CD4-positive, alpha-beta memory T cell (primary cell): ENCODE results near the gene OAS1. TPM values are rescaled to one million over a fixed set of nuclear protein-coding genes. Genes with fewer than 3 reads are reported as not detected.
"Not testable (repeated sequence)": the region's sequence is repeated elsewhere in the genome, so short reads cannot be mapped to it uniquely, and the experiment has no call there.

Experiments used
- CTCF ChIA-PET: fragments of 350-600 bp; sonication (Branson Sonifier 250); formaldehyde crosslinking; loops from one replicate; lab custom pipeline; 2021; ENCODE audit warnings: inconsistent platforms; ENCODE audit not compliant: partially characterized antibody; lab: Charles Lee
- POLR2A ChIA-PET: fragments of 350-600 bp; sonication (Branson Sonifier 250); formaldehyde crosslinking; loops from one replicate; lab custom pipeline; 2021; ENCODE audit not compliant: partially characterized antibody; lab: Charles Lee
- DNase-seq, 5 donors: peaks; one replicate each; pipeline versions ENCODE4 v3.0.0 to v3.0.0-alpha.2; 2020 to 2022; ENCODE audit warnings: mixed read lengths in 1 of 5
- H3K27ac ChIP-seq: one replicate; pipeline ENCODE4 v1.7.0; 2013; ENCODE audit warnings: low read depth, low read length
- H3K27me3 ChIP-seq: 2 replicates; pipeline ENCODE4 v1.7.0; 2013; ENCODE audit warnings: mild to moderate bottlenecking, low read length, moderate library complexity; ENCODE audit not compliant: insufficient read depth
- H3K36me3 ChIP-seq: 2 replicates; pipeline ENCODE4 v1.7.0; 2013; ENCODE audit warnings: mild to moderate bottlenecking, low read length, moderate library complexity; ENCODE audit not compliant: insufficient read depth
- H3K4me1 ChIP-seq: 2 replicates; pipeline ENCODE4 v1.7.0; 2013; ENCODE audit warnings: mild to moderate bottlenecking, low read length, moderate library complexity; ENCODE audit not compliant: insufficient read depth
- H3K4me3 ChIP-seq, 2 donors: one replicate each; pipeline ENCODE4 v1.7.0; 2013; ENCODE audit warnings: low read length in 2 of 2, mild to moderate bottlenecking in 1 of 2
- H3K9me3 ChIP-seq, 2 donors: one replicate each; pipeline ENCODE4 v1.7.0; 2013; ENCODE audit warnings: low read length in 2 of 2, control low read depth in 1 of 2; ENCODE audit not compliant: control insufficient read depth in 1 of 2
- H3K27ac Mint-ChIP-seq, 7 donors: one replicate each; pipeline ENCODE4 v1.8.0; 2020 to 2021; ENCODE audit warnings: mixed read lengths in 7 of 7, mild to moderate bottlenecking in 6 of 7, inconsistent platforms in 3 of 7, moderate library complexity in 3 of 7
- H3K27me3 Mint-ChIP-seq, 2 donors: one replicate each; pipeline ENCODE4 v1.8.0; 2020 to 2021; ENCODE audit warnings: mixed read lengths in 2 of 2
- H3K36me3 Mint-ChIP-seq, 2 donors: one replicate each; pipeline ENCODE4 v1.8.0; 2020 to 2021; ENCODE audit warnings: mixed read lengths in 2 of 2, inconsistent platforms in 1 of 2, mild to moderate bottlenecking in 1 of 2
- H3K4me1 Mint-ChIP-seq, 4 donors: one replicate each; pipeline ENCODE4 v1.8.0; 2020 to 2021; ENCODE audit warnings: mixed read lengths in 4 of 4, mild to moderate bottlenecking in 1 of 4
- H3K4me3 Mint-ChIP-seq, 8 donors: one replicate each; pipeline ENCODE4 v1.8.0; 2020 to 2021; ENCODE audit warnings: mixed read lengths in 8 of 8, mild to moderate bottlenecking in 7 of 8, moderate library complexity in 6 of 8, inconsistent platforms in 3 of 8
- H3K9me3 Mint-ChIP-seq, 8 donors: one replicate each; pipeline ENCODE4 v1.8.0; 2020 to 2021; ENCODE audit warnings: mixed read lengths in 8 of 8, mild to moderate bottlenecking in 5 of 8, inconsistent platforms in 3 of 8, moderate library complexity in 1 of 8
- intact Hi-C: fragments of 100-400 bp; cut with micrococcal nuclease; formaldehyde crosslinking; loops from one replicate; pipeline ENCODE4 v1.15.1; 2023
- polyA plus RNA-seq, 2 donors: library from polyadenylated mRNA; unstranded; fragments of 300-500 nt; fragmentation: Illumina TruSeq; gene quantifications; one replicate each; pipeline ENCODE4 v1.2.3, GENCODE V29; 2021
- total RNA-seq, 2 experiments: library from RNA; stranded (reverse); gene quantifications; one replicate each; pipeline ENCODE4 v1.2.3, GENCODE V29; 2021

OAS1 gene
- total and polyA plus RNA-seq, 4 experiments from 2014 or later: 8.4 to 49.3 (median 20.6) TPM

- Mint-ChIP-seq H3K9me3 (peaks cover 0 to 12% (median 2%) of the 10 kb centered on the region in 8 donors), H3K27ac (peak overlapping the region in 1 of 7 donors; percentile 31), H3K27me3 (no peaks in the 10 kb centered on the region), H3K4me3 (no peak overlapping the region), H3K36me3 (peaks cover 60 to 62% of the 10 kb centered on the region in 2 donors), H3K4me1 (peaks cover 0 to 5% (median under 1%) of the 10 kb centered on the region in 4 donors)
- intact Hi-C loops: no loop called here
- no peak overlapping the region for H3K4me3 ChIP-seq
- peaks cover 48% of the 10 kb centered on the region for H3K36me3 ChIP-seq
- CTCF ChIA-PET: no interaction called here
- DNase-seq: no peak
- H3K4me1 ChIP-seq: no peaks in the 10 kb centered on the region
- no peak overlapping the region for H3K27ac ChIP-seq
- no peaks in the 10 kb centered on the region for H3K27me3 ChIP-seq
- H3K9me3 ChIP-seq: no peaks in the 10 kb centered on the region
- POLR2A ChIA-PET: no interaction called here
Observed at GRCh38 chr12:112947314-112947713, 40.6 kb downstream of the OAS1 start.

DNA sequence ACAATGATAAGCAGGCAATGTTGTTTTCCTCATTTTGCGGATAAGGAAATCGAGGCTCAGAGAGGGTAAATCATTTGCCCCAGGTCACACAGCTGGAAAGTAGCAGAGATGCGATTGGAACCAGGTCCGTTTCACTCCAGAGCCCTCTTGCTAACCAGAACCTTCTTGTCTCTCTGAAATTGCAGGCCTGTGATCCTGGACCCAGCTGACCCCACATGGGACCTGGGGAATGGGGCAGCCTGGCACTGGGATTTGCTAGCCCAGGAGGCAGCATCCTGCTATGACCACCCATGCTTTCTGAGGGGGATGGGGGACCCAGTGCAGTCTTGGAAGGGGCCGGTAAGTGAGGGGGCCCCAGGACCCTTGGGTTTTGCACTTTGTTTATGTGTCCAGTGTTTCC is 41.0 kb downstream of the OAS1 start:
- no peaks in the 10 kb centered on the region for H3K9me3 ChIP-seq
- POLR2A ChIA-PET: interaction anchor here (1.9 kb wide), 1 partner anchor 10 kb away, joined by 7 read pairs; the partner anchor contains the start of gene OAS3
- no peak for DNase-seq
- Mint-ChIP-seq H3K27ac (peak overlapping the region in 1 of 7 donors; percentile 31), H3K36me3 (peaks cover 64 to 67% of the 10 kb centered on the region in 2 donors), H3K4me1 (peaks cover 0 to 5% (median 0%) of the 10 kb centered on the region in 4 donors), H3K27me3 (no peaks in the 10 kb centered on the region), H3K4me3 (no peak overlapping the region), H3K9me3 (peaks cover 0 to 13% (median 2%) of the 10 kb centered on the region in 8 donors)
- H3K36me3 ChIP-seq: peaks cover 48% of the 10 kb centered on the region
- H3K4me3 ChIP-seq: no peak overlapping the region
- H3K27me3 ChIP-seq: no peaks in the 10 kb centered on the region
- intact Hi-C loops: no loop called here
- CTCF ChIA-PET: no interaction called here
- no peaks in the 10 kb centered on the region for H3K4me1 ChIP-seq
- H3K27ac ChIP-seq: no peak overlapping the region

GRCh38 chr12:112948806-112949205 is 42.0 kb downstream of the OAS1 start:
- Histone ChIP-seq H3K4me3 (no peak overlapping the region), H3K4me1 (no peaks in the 10 kb centered on the region), H3K27me3 (no peaks in the 10 kb centered on the region), H3K36me3 (peaks cover 48% of the 10 kb centered on the region), H3K27ac (no peak overlapping the region), H3K9me3 (no peaks in the 10 kb centered on the region)
- DNase-seq: no peak
- ChIA-PET CTCF (interaction anchor here (1.0 to 2.0 kb wide), 4 partner anchors 9 to 49 kb away, joined by 4 to 7 read pairs (median 5); no protein-coding TSS in a partner anchor), POLR2A (interaction anchor here (1.0 to 1.9 kb wide), 2 partner anchors 11 to 29 kb away, joined by 3 to 7 read pairs; partner anchors contain the start of genes OAS2 and OAS3)
- Mint-ChIP-seq H3K4me3 (no peak overlapping the region), H3K4me1 (peaks cover 0 to 7% (median 0%) of the 10 kb centered on the region in 4 donors), H3K27ac (peak overlapping the region in 1 of 7 donors; percentile 77), H3K9me3 (peaks cover 0 to 13% (median 4%) of the 10 kb centered on the region in 8 donors), H3K27me3 (no peaks in the 10 kb centered on the region), H3K36me3 (peaks cover 69 to 72% of the 10 kb centered on the region in 2 donors)
- intact Hi-C loops: no loop called here

- Histone ChIP-seq H3K27me3 (no peaks in the 10 kb centered on the region), H3K9me3 (no peaks in the 10 kb centered on the region), H3K27ac (no peak overlapping the region), H3K4me3 (no peak overlapping the region), H3K36me3 (peaks cover 41% of the 10 kb centered on the region), H3K4me1 (no peaks in the 10 kb centered on the region)
- intact Hi-C loops: no loop called here
- no peak for DNase-seq
- H3K27me3 Mint-ChIP-seq: no peaks in the 10 kb centered on the region
- H3K4me3 Mint-ChIP-seq: no peak overlapping the region
- peaks cover 70 to 72% of the 10 kb centered on the region in 2 donors for H3K36me3 Mint-ChIP-seq
- H3K9me3 Mint-ChIP-seq: peaks cover 0 to 13% (median 4%) of the 10 kb centered on the region in 8 donors
- H3K27ac Mint-ChIP-seq: no peak overlapping the region
- CTCF ChIA-PET: interaction anchor here (1.4 kb wide), 1 partner anchor 50 kb away, joined by 4 read pairs; no protein-coding TSS in a partner anchor
- POLR2A ChIA-PET: no interaction called here
- H3K4me1 Mint-ChIP-seq: peaks cover 0 to 9% (median 7%) of the 10 kb centered on the region in 4 donors
Observed at GRCh38 chr12:112950701-112951100, 43.9 kb downstream of the OAS1 start.

DNA sequence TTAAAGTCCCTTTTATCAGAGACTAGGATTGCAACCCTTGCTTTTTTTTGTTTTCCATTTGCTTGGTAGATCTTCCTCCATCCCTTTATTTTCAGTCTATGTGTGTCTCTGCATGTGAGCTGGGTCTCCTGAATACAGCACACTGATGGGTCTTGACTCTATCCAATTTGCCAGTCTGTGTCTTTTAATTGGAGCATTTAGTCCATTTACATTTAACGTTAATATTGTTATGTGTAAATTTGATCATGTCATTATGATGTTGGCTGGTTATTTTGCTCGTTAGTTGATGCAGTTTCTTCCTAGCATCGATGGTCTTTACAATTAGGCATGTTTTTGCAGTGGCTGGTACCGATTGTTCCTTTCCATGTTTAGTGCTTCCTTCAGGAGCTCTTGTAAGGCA is 50.4 kb downstream of the OAS1 start:
- POLR2A ChIA-PET, H3K27me3 Mint-ChIP-seq: not testable (repeated sequence)
- H3K4me1 Mint-ChIP-seq: peaks cover 19 to 30% (median 22%) of the 10 kb centered on the region in 4 donors

GRCh38 chr12:112961074-112961473 is 54.3 kb downstream of the OAS1 start:
- intact Hi-C loops: no loop called here
- H3K9me3 Mint-ChIP-seq: peaks cover 0 to 12% (median 4%) of the 10 kb centered on the region in 8 donors
- ChIA-PET POLR2A (interaction anchor here (5.0 kb wide), 1 partner anchor 17 kb away, joined by 18 read pairs; the partner anchor contains the start of gene OAS2), CTCF (interaction anchor here (0.8 kb wide), 1 partner anchor 34 kb away, joined by 3 read pairs; no protein-coding TSS in a partner anchor)
- Histone ChIP-seq H3K36me3 (peaks cover 47% of the 10 kb centered on the region), H3K4me1 (no peaks in the 10 kb centered on the region), H3K27me3 (no peaks in the 10 kb centered on the region), H3K27ac (no peak overlapping the region), H3K4me3 (no peak overlapping the region), H3K9me3 (no peaks in the 10 kb centered on the region)
- H3K27me3 Mint-ChIP-seq: no peaks in the 10 kb centered on the region
- peaks cover 9 to 25% (median 16%) of the 10 kb centered on the region in 4 donors for H3K4me1 Mint-ChIP-seq
- H3K4me3 Mint-ChIP-seq: no peak overlapping the region
- H3K36me3 Mint-ChIP-seq: peaks cover 81 to 90% of the 10 kb centered on the region in 2 donors
- H3K27ac Mint-ChIP-seq: peak overlapping the region in 2 of 7 donors; percentile 54 to 67
- no peak for DNase-seq

More for the DNA sequence above, 50.4 kb downstream of the OAS1 start:
- H3K4me3 Mint-ChIP-seq, DNase-seq, H3K4me1 ChIP-seq, CTCF ChIA-PET, H3K4me3 ChIP-seq, H3K27ac Mint-ChIP-seq, H3K27me3 ChIP-seq, H3K9me3 ChIP-seq, H3K36me3 ChIP-seq, intact Hi-C loops, H3K27ac ChIP-seq: not testable (repeated sequence)
- Mint-ChIP-seq H3K9me3 (peaks cover 0 to 19% (median 7%) of the 10 kb centered on the region in 8 donors), H3K36me3 (peaks cover 80 to 87% of the 10 kb centered on the region in 2 donors)

GRCh38 chr12:112961536-112961935 is 54.8 kb downstream of the OAS1 start:
- no peaks in the 10 kb centered on the region for H3K4me1 ChIP-seq
- Mint-ChIP-seq H3K9me3 (peaks cover 0 to 12% (median 4%) of the 10 kb centered on the region in 8 donors), H3K36me3 (peaks cover 81 to 90% of the 10 kb centered on the region in 2 donors), H3K4me3 (no peak overlapping the region), H3K4me1 (peaks cover 6 to 21% (median 12%) of the 10 kb centered on the region in 4 donors), H3K27me3 (no peaks in the 10 kb centered on the region), H3K27ac (peak overlapping the region in 2 of 7 donors; percentile 54 to 67)
- ChIA-PET CTCF (no interaction called here), POLR2A (interaction anchor here (5.0 kb wide), 1 partner anchor 17 kb away, joined by 18 read pairs; the partner anchor contains the start of gene OAS2)
- intact Hi-C loops: no loop called here
- no peak overlapping the region for H3K27ac ChIP-seq
- no peak for DNase-seq
- no peaks in the 10 kb centered on the region for H3K27me3 ChIP-seq
- H3K36me3 ChIP-seq: peaks cover 52% of the 10 kb centered on the region
- H3K9me3 ChIP-seq: no peaks in the 10 kb centered on the region
- H3K4me3 ChIP-seq: no peak overlapping the region
